ENCODE measurements around the gene NIPAL3.
A peak's percentile ranks its signal among the peaks of the same experiment; 100 is the strongest.
"Not testable (repeated sequence)": the region's sequence is repeated elsewhere in the genome, so short reads cannot be mapped to it uniquely, and the experiment has no call there.

Gene NIPAL3

DNA sequence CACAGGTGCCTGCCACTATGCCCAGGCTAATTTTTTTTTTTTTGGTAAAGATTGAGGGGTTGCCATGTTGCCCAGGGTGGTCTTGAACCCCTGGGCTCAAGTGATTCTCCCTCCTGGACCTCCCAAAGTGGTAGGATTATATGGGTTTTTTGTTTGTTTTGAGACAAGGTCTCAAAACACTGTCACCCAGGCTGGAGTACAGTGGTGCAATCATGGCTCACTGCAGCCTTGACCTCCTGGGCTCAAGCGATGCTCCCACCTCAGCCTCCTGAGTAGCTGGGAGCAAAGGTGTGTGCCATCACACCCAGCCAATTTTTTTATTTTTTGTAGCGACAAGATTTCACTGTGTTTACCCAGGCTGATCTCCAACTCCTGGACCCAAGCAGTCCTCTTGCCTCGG, 78.2 kb downstream of the NIPAL3 start:
- no peak for DNase-seq

DNA sequence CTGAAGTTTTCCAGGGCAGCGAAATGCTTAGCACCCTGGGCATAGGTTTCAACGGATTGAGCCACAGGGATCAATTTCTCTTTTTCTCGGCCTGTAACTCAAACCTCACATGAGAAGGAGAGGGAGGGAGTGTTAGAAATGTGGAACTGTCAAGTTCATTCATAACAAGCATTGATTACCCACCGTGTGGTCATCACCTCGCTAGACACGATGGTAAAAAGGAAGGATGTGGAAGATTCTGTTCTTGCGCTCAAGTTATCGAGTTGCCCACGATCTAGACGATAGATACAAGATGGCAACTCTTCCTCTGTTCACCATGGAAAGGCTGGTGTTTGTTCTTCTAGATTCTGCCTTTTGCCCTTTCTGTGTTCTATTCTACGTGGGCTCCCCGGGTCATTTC, 83.0 kb downstream of the NIPAL3 start:
- DNase-seq, result no peak

DNA sequence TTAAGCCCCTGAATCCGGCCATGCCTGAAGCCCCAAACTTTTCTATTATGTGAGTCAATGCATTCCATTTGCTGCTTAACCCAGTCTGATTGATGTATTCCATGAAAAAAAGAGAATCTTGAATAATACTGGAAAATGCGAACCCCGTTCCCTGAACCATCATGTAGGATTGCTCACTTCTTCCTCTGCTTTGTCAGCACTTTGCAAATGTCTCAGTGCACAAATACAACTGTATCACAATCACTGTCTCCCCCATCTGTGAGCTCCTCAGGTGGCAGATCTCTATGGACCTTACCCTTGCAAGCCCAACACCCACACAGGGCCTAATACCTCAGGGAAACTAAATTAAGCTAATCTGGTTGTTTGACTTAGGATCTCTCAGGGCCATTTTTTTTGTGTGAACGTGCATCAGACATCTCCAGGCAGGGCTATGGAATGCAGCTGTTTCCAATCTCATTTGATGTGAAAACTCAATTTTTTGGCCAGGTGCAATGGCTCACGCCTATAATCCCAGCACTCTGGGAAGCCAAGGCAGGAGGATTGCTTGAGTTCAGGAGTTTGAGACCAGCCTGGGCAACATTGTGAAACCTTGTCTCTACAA, 84.9 kb downstream of the NIPAL3 start:
- no peak for DNase-seq

DNA sequence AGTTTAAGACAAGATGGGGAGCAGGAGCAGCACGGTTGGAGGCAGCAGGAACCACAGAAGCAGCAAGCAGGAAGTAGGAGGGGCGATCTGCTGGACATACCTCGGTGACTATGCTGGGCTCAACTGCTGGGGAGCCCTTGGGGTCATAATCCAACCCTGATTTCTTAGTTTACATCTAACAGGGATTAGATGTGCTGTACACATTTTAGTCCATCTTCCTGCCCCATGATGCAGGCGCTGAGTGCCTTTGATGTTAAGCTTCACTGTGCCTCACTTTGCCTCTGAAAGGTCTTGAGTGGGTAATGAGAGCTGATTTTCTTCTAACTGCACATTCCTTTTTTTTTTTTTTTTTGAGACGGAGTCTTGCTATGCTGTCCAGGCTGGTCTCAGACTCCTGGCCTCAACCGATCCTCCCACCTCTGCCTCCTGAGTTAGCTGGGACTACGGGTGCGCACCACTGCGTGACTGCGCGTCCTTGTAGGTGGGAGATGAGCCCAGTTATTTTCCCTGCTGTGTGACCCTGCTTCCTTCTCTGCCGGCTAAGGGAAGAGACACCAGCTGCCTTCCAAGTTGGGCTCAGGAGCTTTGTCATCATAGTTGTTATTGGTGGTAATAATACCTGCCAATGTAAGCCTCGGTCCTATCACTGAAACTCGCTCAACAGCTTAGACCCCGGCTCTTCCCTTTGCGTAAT, 85.9 kb downstream of the NIPAL3 start:
- peak; percentile 58 for DNase-seq

DNA sequence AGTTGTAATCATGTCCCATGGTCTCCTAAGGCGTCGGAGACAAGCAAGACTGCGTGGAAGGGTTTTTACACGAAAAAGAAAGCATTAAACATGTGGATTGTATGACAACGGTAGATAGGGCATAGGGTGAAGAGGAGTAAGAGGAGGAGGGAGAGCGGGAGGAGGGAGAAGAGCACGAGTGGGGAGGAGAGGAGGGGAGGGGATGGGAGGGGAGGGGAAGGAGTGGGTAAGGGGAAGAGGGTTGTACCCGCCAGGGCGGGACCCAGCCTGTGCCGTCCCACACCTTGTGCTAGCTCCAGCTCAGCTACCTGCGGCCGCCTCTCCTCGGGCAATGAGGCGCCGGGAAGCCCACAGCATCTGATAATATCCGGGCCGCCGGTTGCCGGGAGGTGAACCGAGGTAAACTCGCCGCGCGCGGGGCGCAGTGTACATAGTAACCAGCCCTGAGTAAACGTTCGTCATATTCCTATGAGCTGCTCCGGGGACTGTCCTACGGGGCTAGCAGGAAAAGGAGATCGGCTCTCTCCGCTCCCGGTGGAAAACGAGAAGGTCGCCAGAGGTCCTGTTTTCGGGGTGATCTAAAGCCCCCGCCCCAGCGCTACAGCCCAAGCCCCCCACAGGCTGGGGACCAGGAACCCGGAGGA, 86.6 kb downstream of the NIPAL3 start:
- peak; percentile 82 for DNase-seq

DNA sequence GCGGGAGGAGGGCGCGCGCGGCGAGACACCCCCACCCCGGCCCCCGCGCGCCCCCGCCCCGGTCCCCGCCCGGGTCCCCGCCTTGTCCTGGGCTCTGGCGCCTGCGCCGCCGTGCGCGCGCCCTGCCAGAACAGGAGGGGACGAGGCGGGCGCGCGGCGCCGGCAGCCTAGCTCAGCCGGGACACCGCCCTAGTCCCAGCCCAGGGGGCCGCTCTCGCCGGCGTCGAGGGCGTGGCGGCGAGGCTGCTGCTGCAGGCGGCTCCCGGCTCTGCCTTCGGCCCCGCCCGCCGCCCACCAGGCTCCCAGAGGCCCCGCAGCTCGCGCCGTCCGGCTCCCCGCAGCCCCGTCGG, 87.1 kb downstream of the NIPAL3 start, which contains the start of gene RCAN3:
Gene RCAN3 (plus strand): TSS at position 128 of the 350 bp plus-strand sequence. CDS start 11,537 bp downstream, outside the sequence.
- peak; percentile 89 for DNase-seq

DNA sequence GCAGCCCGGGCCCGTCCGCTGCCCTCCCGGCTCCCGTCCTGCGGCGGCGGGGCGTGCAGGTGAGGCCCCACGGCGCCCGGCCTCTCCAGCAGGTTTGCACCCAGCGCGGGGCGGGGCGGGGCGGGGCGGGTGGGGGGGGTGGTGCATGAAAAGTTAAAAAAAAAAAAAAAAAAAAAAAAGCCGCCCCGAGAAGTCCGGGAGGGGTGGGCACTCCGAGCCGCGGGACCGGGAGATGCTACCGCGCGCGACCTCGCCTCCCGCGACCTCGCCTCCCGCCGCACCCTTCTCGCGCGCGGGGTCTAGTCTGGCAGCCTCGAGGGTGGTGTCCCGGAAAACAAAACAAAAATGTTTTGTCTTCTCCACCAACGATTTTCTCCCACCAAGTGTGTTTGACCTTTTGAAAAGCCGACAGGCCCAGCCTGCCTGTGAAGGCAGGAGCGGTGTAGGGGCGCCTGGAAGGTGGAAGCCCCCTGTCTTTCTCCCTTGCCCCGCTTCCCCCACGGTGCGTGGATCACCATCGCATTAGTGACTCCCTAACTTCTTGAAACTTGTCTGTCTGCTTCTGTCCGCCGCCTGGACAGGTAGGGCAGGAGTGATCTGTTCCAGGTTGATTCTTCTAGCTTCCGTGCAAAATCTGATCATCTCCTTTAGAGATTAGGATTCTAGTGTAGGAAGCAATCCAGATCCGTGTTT, 87.6 kb downstream of the NIPAL3 start:
- no peak for DNase-seq

DNA sequence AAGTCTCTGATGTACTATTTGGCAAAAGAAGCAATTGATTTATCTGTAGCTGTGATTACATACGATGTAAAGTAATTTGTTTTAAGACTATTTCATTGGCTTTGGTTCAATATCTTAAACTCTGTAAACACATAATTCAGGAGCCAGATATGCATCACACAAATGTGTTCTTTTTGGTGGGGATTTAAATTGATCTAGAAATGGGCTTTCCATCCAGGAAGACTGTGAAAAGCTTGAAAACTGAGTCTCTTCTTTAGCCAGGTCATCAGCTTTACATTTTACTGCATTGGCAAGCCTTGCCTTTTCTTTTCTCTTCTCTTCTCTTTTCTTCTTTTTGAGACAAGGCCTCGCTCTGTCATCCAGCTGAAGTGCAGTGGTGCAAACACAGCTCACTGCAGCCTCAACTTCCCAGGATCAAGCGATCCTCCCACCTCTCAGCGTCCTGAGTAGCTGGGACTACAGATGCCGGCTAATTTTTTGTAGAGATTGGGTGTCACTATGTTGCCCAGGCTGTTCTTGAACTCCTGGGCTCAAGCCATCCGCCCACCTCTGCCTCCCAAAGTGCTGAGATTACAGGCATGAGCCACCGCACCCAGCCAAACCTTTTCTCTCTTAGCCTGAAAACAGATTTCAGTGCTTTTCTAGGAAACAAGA, 88.4 kb downstream of the NIPAL3 start:
- DNase-seq, result peak; percentile 61

DNA sequence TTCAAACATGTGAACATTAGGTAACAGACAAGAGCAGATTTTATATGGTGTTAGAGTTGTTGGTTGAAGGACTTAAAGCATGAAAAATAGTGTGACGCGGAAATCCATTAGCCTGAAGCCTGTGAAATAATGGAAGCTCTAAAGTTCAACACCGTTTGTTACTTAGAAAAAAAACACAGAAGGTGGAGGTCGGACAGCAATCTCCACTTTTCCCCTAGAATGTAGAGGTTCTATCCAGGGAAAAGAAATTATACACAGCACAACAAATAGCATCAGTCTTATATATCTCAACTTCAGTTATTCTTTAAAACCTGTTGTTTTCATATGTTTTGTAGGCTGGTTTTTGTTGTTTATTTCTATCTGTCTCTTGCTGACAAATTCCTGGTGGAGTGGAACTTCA, 89.0 kb downstream of the NIPAL3 start:
- no peak for DNase-seq

DNA sequence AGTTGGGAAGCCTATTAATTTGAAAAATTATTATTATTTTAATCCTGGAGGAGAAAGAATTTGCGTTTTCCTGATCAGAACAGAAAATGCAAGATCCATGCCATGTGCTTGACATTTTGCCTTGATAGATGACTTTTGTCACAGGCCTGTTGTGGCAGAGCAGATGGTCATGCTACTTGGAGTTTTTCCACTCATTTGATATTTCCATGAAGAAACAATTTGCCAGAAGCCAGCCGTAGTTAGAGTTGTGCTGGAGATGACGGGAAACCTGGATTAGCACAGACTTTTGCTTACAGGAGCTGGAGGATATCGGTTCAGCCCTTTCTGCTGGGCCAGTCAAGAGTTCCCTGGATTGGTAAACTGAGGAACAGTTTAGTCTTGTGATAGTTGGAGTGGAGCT, 90.2 kb downstream of the NIPAL3 start:
- DNase-seq, result no peak

DNA sequence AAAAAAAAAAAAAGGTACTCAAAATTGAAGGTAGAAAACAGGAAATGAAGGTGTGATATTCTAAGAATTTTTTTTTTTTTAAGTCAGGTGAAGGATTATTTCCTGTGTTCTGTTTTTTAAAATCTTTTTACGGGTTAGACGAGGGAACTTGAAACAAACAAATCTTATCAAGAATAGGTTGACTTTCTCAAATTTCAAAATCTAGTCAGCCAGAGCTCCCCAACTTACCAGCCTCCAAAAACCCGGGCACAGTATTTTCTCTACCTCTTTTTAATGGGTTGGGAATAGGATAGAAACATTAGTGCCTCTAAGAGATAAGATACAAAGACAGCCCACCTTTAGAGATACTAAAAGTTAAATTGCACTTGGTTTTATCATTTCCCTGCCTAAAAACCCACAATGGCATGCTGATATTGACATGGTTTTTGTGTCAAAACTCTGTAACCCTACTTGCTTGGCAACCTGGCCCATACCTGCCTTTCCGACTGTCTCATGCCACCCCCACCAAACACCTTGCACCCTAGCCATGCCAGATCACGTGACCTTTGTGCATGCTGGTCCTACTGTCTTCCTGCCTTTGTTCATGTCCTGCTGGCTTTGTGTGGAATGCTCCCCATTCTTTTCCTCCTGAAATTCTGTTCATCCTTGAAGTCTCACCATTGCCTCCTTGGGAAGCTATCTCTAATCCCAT, 91.2 kb downstream of the NIPAL3 start:
- DNase-seq, result no peak

DNA sequence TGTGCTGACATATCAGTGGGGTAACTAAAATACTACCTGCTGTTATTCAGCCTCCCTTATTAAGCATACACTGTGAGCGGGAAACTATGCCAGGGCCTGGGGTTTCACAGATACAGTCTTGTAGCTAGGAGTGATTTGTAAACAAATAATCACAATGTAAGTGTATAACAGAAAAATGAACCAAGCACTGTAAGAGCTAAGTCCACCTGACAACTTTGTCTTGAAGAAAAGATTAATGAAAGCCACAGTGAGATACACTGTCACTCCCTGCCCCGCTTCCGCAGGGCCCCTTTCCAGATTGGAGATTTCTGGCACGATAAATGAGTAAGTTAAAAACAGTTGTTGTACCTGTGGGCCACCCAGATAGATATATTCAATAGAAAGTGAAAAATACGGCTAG, 91.8 kb downstream of the NIPAL3 start:
- no peak for DNase-seq

DNA sequence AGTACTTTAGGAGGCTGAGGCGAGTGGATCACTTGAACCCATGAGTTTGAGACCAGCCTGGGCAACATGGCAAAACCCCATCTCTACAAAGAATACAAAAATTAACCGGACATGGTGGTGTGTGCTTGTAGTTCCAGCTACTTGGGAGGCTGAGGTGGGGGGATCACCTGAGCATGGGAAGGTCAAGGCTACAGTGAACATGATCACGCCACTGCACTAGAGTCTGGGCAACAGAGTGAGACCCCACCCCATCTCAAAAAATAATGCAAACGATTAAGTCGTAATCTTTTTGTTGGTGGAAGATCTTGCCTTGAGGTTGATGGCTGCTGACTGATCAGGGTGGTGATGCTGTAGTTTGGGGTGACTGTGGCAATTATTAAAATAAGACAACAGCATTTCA, 93.3 kb downstream of the NIPAL3 start:
- DNase-seq, result no peak

DNA sequence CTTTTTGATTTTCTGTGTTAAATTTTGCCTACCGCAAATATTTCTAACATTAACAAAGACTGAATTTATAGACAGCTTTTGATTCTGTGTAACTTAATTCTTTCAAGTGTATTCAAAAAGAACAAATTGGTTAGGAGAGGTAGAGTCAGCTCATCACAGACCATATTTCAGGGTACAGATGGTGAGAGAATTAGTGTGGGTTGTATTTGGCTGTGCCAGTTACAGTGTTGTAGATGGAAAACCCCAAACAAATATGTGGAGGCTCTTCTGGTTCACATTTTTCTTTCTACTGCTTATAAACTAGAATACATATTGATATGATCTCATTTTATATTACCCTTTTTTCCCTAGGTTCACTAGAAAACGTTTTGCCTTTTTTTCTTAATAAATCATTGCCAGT, 98.1 kb downstream of the NIPAL3 start:
- DNase-seq, result no peak

DNA sequence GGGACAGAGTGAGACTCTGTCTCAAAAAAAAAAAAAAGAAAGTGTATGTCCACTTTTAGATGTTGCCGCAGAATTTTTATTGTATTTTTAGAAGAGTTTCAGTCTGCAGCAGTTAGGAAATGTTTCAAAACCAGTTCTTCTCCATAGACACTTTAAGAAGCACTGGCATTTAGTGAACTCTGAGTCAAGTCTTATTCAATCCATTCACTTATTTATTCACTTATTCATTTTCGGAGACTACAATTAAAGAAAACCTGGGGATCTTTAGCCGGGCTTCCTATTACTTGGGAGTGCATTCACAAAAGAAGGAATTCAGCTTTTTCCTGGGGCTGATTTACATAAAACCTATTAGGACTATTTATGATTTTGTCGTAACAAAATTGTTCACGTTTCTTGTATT, 99.3 kb downstream of the NIPAL3 start:
- no peak for DNase-seq

DNA sequence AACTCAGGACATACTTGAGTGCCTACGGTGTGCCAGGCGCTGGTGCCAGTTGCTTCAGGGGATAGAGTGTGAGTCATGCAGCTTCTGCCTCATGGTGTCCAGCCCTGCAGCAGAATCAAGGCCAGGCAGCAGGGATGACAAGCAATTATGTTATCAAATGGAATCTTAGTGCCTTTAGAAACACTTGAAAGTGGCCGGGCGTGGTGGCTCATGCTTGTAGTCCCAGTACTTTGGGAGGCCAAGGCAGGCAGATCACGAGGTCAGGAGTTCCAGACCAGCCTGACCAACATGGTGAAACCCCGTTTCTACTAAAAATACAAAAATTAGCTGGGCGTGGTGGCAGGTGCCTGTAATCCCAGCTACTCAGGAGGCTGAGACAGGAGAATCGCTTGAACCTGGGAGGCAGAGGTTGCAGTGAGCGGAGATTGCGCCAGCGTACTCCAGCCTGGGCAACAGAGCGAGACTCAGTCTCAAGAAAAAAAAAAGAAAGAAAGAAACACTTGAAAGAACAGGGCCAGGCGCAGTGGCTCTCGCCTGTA, 100.1 kb downstream of the NIPAL3 start:
- DNase-seq, result not testable (repeated sequence)

DNA sequence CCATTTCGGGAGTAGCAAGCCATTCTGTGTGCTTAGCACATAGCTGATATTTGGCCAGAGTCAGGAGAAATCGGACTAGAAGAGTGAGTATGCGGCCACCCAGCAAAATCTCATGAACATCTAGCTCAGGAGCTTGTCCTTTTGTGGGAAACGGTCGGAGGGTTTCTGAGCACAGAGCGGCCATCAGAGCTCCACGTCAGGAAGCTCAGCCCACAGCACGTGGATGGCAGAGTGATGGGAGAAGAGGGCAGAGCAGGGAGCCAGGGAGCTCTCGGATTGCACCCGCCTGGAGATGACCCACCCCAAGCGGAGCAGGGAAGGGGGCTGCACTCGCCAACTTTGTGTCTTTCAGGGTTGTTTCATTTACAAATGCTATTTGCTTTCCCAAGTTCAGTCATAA, 100.9 kb downstream of the NIPAL3 start:
- DNase-seq, result no peak

DNA sequence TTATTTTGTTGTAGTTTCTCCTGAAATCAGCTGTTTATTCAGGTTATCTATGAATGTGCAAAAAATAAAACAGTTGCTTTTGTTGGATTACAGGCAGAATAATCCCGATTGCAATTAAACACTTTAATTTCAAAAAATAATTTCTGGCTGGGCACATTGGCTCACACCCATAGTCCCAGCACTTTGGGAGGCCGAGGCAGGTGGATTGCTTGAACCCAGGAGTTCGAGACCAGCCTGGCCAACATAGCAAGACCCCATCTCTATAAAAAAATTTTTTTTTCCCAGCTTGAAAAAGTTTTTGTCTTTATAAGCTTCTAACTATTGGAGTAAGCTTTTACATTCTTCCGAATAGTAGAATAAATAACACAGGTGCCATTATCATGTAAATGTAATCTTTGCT, 102.3 kb downstream of the NIPAL3 start:
- no peak for DNase-seq

DNA sequence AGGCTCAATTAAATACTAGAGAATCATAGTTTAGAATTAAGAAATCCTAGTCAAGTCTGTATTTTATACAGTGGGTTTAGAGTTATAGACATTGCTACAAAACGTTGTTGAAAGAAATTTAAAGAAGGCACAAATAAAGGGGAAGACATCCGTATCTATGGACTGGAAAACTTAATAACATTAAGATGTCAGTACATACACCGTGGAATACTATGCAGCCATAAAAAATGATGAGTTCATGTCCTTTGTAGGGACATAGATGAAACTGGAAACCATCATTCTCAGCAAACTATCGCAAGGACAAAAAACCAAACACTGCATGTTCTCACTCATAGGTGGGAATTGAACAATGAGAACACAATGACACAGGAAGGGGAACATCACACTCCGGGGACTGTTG, 104.7 kb downstream of the NIPAL3 start:
- not testable (repeated sequence) for DNase-seq
